ENCODE results near the gene GLRA1. TPM values are rescaled to one million over a fixed set of nuclear protein-coding genes. Genes with fewer than 3 reads are reported as not detected.

GLRA1 gene
- total RNA-seq, 3 donors from 2014 or later (not counting 1 experiment from before 2014, with no cell fraction given) = not detected

GRCh38 chr5:151899399-151899798 lies 25.3 kb downstream of the GLRA1 start:
- Histone ChIP-seq H3K9me3 (ENCODE audit: control insufficient read depth, insufficient read depth, low read length) (no peaks in the 10 kb centered on the region), H3K27me3 (ENCODE audit: control insufficient read depth, insufficient read depth, low read length) (peaks cover under 1% of the 10 kb centered on the region), H3K27ac (ENCODE audit: low read length) (no peak overlapping the region), H3K36me3 (ENCODE audit: control insufficient read depth, insufficient read depth, low read length) (no peaks in the 10 kb centered on the region), H3K4me1 (ENCODE audit: control insufficient read depth, insufficient read depth, low read length) (no peaks in the 10 kb centered on the region), H3K4me3 (ENCODE audit: low read length) (no peak overlapping the region)
- no peak for ATAC-seq
- Mint-ChIP-seq H3K27me3 (ENCODE audit: low read depth in 2 of 2) (peaks cover 16 to 38% of the 10 kb centered on the region in 2 donors), H3K27ac (no peak overlapping the region), H3K36me3 (no peaks in the 10 kb centered on the region), H3K4me1 (no peaks in the 10 kb centered on the region), H3K9me3 (no peaks in the 10 kb centered on the region), H3K4me3 (no peak overlapping the region)
- TF ChIP-seq, protein P1, sequence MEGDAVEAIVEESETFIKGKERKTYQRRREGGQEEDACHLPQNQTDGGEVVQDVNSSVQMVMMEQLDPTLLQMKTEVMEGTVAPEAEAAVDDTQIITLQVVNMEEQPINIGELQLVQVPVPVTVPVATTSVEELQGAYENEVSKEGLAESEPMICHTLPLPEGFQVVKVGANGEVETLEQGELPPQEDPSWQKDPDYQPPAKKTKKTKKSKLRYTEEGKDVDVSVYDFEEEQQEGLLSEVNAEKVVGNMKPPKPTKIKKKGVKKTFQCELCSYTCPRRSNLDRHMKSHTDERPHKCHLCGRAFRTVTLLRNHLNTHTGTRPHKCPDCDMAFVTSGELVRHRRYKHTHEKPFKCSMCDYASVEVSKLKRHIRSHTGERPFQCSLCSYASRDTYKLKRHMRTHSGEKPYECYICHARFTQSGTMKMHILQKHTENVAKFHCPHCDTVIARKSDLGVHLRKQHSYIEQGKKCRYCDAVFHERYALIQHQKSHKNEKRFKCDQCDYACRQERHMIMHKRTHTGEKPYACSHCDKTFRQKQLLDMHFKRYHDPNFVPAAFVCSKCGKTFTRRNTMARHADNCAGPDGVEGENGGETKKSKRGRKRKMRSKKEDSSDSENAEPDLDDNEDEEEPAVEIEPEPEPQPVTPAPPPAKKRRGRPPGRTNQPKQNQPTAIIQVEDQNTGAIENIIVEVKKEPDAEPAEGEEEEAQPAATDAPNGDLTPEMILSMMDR (IDR thresholded peaks at IDR 0.05) = no peak
- intact Hi-C loops (cut with micrococcal nuclease) = no loop called here
- 75% methylated on average over 2 of the region's 2 CpGs for WGBS (ENCODE audit: insufficient coverage)
- no peak for DNase-seq

- no peak for ATAC-seq
- Mint-ChIP-seq H3K27ac (no peak overlapping the region), H3K27me3 (ENCODE audit: low read depth in 2 of 2) (peaks cover 10 to 26% of the 10 kb centered on the region in 2 donors), H3K9me3 (no peaks in the 10 kb centered on the region), H3K4me3 (no peak overlapping the region), H3K36me3 (no peaks in the 10 kb centered on the region), H3K4me1 (no peaks in the 10 kb centered on the region)
- Histone ChIP-seq H3K9me3 (ENCODE audit: control insufficient read depth, insufficient read depth, low read length) (no peaks in the 10 kb centered on the region), H3K27me3 (ENCODE audit: control insufficient read depth, insufficient read depth, low read length) (no peaks in the 10 kb centered on the region), H3K36me3 (ENCODE audit: control insufficient read depth, insufficient read depth, low read length) (no peaks in the 10 kb centered on the region), H3K4me3 (ENCODE audit: low read length) (no peak overlapping the region), H3K4me1 (ENCODE audit: control insufficient read depth, insufficient read depth, low read length) (no peaks in the 10 kb centered on the region), H3K27ac (ENCODE audit: low read length) (no peak overlapping the region)
- TF ChIP-seq, protein P1 (IDR thresholded peaks at IDR 0.05) = no peak
- WGBS (ENCODE audit: insufficient coverage) = no CpG with 5 or more reads among the region's 1 CpG
- intact Hi-C loops (cut with micrococcal nuclease) = no loop called here
- DNase-seq = no peak
Observed at GRCh38 chr5:151897896-151898295, 26.8 kb downstream of the GLRA1 start.

DNA sequence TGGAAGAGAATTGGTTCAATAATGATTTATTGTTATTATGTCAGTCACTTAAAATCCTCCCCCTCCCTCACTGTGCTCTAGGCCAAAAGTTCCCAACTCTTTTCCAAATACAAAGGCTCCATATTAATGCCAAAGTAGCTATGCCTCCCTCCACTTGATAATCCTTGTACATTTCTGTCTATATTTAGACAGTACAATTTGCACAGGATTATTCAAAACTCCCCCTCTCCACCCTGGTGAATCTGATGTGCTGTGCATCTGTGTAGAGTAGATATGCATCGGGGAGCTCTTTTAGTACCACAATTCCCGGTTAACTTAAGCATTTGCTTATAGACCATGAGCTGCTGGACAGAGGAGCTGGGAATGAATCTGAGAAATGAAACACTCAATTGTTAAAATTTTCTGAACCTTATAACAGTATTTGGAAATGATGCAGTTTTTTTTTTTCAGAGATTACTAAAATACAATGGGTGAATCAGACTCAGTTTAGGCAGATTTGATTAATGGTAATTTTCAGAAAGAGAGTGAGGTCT lies 27.6 kb downstream of the GLRA1 start:
- no peak overlapping the region for H3K27ac Mint-ChIP-seq
- no peak for ATAC-seq
- no peaks in the 10 kb centered on the region for H3K9me3 Mint-ChIP-seq
- H3K27me3 Mint-ChIP-seq (ENCODE audit: low read depth in 2 of 2) = peaks cover 10 to 25% of the 10 kb centered on the region in 2 donors
- no peaks in the 10 kb centered on the region for H3K4me1 ChIP-seq (ENCODE audit: control insufficient read depth, insufficient read depth, low read length)
- WGBS (ENCODE audit: insufficient coverage) = 100% methylated on average over 2 of the region's 2 CpGs
- H3K4me1 Mint-ChIP-seq = no peaks in the 10 kb centered on the region
- no peaks in the 10 kb centered on the region for H3K27me3 ChIP-seq (ENCODE audit: control insufficient read depth, insufficient read depth, low read length)
- TF ChIP-seq, protein P1 (IDR thresholded peaks at IDR 0.05) = no peak
- DNase-seq = no peak
- no peaks in the 10 kb centered on the region for H3K9me3 ChIP-seq (ENCODE audit: control insufficient read depth, insufficient read depth, low read length)
- H3K4me3 Mint-ChIP-seq = no peak overlapping the region
- no peak overlapping the region for H3K4me3 ChIP-seq (ENCODE audit: low read length)
- H3K36me3 Mint-ChIP-seq = no peaks in the 10 kb centered on the region
- intact Hi-C loops (cut with micrococcal nuclease) = no loop called here
- no peaks in the 10 kb centered on the region for H3K36me3 ChIP-seq (ENCODE audit: control insufficient read depth, insufficient read depth, low read length)
- no peak overlapping the region for H3K27ac ChIP-seq (ENCODE audit: low read length)

- intact Hi-C loops (cut with micrococcal nuclease) = no loop called here
- H3K27ac ChIP-seq (ENCODE audit: low read length) = no peak overlapping the region
- no peaks in the 10 kb centered on the region for H3K9me3 ChIP-seq (ENCODE audit: control insufficient read depth, insufficient read depth, low read length)
- no peak for DNase-seq
- H3K36me3 ChIP-seq (ENCODE audit: control insufficient read depth, insufficient read depth, low read length) = no peaks in the 10 kb centered on the region
- 67% methylated on average over 2 of the region's 3 CpGs for WGBS (ENCODE audit: insufficient coverage)
- H3K27me3 ChIP-seq (ENCODE audit: control insufficient read depth, insufficient read depth, low read length) = no peaks in the 10 kb centered on the region
- TF ChIP-seq, protein P1 (IDR thresholded peaks at IDR 0.05) = no peak
- no peak overlapping the region for H3K4me3 Mint-ChIP-seq
- H3K4me1 ChIP-seq (ENCODE audit: control insufficient read depth, insufficient read depth, low read length) = no peaks in the 10 kb centered on the region
- H3K4me1 Mint-ChIP-seq = no peaks in the 10 kb centered on the region
- H3K36me3 Mint-ChIP-seq = no peaks in the 10 kb centered on the region
- no peak for ATAC-seq
- no peak overlapping the region for H3K4me3 ChIP-seq (ENCODE audit: low read length)
- H3K27me3 Mint-ChIP-seq (ENCODE audit: low read depth in 2 of 2) = peaks cover 10 to 25% of the 10 kb centered on the region in 2 donors
- H3K27ac Mint-ChIP-seq = no peak overlapping the region
- no peaks in the 10 kb centered on the region for H3K9me3 Mint-ChIP-seq
Observed at GRCh38 chr5:151896031-151896691, 28.5 kb downstream of the GLRA1 start.
